Measurements from ENCODE around the gene IFIT5. TPM values are rescaled to one million over a fixed set of nuclear protein-coding genes. Genes with fewer than 3 reads are reported as not detected.
A peak's percentile ranks its signal among the peaks of the same experiment; 100 is the strongest.

The IFIT5 gene, protein sequence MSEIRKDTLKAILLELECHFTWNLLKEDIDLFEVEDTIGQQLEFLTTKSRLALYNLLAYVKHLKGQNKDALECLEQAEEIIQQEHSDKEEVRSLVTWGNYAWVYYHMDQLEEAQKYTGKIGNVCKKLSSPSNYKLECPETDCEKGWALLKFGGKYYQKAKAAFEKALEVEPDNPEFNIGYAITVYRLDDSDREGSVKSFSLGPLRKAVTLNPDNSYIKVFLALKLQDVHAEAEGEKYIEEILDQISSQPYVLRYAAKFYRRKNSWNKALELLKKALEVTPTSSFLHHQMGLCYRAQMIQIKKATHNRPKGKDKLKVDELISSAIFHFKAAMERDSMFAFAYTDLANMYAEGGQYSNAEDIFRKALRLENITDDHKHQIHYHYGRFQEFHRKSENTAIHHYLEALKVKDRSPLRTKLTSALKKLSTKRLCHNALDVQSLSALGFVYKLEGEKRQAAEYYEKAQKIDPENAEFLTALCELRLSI
- total RNA-seq (2014; rRNA removed; shearing (Covaris generic)): 1.7 and 2.3 TPM in 2 replicates

DNA sequence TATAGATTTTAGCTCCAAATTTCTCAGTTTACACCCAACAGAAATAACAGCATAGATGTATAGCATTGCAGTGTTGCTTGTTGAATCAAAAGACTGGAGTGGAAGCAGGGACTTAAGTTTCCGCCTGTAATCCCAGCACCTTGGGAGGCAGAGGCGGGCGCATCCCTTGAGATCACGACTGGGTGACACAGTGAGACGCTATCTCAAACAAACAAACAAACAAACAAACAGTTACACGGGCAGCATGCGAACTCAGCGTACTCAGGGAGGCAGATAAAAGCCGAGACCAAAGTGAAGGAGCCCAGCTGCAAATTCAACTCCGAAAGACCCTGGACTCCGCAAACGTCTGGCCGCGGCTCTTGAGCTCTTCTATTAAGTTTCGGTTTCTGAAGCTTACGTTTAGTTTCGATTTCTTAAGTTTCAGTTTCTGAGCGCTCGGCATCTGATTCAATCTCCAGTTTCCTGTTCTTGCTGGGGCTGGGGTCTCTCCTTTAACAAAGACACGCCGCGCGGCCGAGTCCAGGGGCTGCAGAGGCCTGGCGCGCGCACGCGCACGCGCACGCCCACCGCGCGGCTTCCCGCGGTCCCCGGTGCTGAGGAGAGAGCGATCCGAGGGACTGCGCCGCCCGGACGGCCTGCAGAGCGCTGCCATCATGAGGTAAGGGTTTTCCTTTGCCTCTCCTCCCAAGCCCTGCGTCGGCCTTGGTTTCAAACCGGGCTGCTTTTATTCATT, at the start of gene IFIT5:
Gene IFIT5 (plus strand): TSS at position 423 of the 733 bp plus-strand sequence. CDS start 231 bp downstream, at position 654.
- peak; percentile 86 for DNase-seq
- peak within 1 kb of the TSS; percentile 75 for H3K4me3 ChIP-seq (ENCODE audit: insufficient read depth, low read depth, low read length)
- H3K27me3 ChIP-seq (ENCODE audit: control insufficient read depth, insufficient read depth, low read length): peaks cover 13% of the 10 kb centered on the region
- H3K36me3 ChIP-seq (replicated peaks; ENCODE audit: control insufficient read depth, insufficient read depth, low read length): no peaks in the 10 kb centered on the region

DNA sequence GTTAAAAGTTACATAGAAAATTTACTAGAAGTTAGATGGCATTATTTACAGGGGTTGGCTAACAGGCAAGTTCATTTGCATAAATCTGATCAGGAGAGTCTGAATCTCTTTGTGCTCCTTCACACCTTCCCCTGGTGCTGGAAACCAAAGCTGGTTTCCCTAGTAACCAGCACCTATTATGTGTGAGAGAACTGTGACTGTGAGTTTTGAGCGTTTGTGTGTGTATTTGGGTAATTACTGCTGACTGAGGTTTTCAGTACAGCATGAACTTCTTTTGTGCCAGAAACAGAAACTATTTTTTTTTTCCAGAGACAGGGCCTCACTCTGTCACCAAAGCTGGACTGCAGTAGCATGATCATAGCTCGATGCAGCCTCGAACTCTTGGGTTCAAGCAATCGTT, 46.8 kb upstream of the IFIT5 start:
- H3K27me3 ChIP-seq (ENCODE audit: control insufficient read depth, insufficient read depth, low read length): no peaks in the 10 kb centered on the region
- H3K36me3 ChIP-seq (replicated peaks; ENCODE audit: control insufficient read depth, insufficient read depth, low read length): no peaks in the 10 kb centered on the region
- no peak for DNase-seq
- H3K4me3 ChIP-seq (ENCODE audit: insufficient read depth, low read depth, low read length): no peak overlapping the region

DNA sequence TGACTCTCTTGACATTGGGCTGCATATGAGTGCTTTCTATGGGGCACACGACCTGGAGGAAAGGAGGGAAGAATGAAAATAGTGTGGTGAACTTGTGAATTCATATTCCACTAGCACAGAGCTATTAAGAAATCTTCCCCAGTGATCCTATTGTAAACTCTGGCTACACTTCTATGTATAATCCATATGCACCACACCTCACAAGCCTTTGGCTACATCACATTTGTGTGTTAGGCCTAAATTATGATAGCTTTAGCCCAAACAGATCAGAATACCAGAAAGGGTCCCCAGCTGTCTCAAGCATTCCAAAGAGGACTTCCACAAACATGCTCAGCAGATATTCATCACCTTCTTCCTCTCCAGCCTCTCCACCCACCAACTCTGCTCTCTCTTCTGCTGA, 46.2 kb upstream of the IFIT5 start:
- H3K27me3 ChIP-seq (ENCODE audit: control insufficient read depth, insufficient read depth, low read length): no peaks in the 10 kb centered on the region
- no peak for DNase-seq
- no peak overlapping the region for H3K4me3 ChIP-seq (ENCODE audit: insufficient read depth, low read depth, low read length)
- no peaks in the 10 kb centered on the region for H3K36me3 ChIP-seq (replicated peaks; ENCODE audit: control insufficient read depth, insufficient read depth, low read length)

DNA sequence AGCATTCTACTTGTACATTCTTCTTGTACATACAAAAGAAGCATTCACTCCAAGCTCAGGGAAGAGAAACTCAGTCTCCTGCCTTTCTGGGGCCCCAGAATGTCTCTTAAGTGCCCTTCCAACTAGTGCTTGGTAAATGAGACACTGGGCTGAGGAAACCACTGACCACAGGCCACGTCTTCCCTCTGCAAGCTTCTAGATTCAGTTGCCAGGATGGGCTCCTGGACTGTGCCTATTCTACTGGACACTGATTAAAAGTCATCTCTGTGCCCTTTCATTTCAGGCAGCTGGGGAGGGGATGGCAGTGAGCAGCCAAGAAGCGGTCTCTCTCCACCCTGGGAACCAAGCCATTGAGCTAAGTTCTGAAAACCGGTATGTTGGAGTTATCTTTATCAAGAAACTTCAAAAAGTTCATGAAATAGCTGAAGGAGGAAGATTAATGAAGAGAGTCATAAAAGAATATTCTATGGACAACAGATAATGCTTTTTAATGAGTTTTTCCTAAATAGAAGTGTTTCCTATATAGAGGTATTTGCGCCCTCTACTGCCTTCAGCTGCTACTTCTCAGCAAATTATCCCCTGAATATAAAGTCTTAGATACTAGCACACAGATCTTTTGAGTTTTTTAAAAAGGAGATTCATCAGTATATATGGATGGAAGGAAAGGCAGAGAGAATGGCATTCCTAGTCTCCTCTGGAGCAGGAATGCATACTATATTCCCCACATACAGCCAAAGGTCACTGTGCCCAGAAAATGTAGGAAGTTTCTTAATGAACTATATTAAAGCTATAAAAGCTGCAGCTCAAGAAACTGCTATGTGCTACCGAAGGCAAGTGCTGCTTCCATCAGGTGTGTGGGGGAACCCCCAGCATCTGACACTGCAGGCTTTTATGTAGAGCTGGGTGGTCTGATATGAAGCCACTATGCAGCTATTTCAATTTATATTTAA, 44.9 kb upstream of the IFIT5 start:
- no peaks in the 10 kb centered on the region for H3K36me3 ChIP-seq (replicated peaks; ENCODE audit: control insufficient read depth, insufficient read depth, low read length)
- peak; percentile 36 for DNase-seq
- H3K27me3 ChIP-seq (ENCODE audit: control insufficient read depth, insufficient read depth, low read length): no peaks in the 10 kb centered on the region
- no peak overlapping the region for H3K4me3 ChIP-seq (ENCODE audit: insufficient read depth, low read depth, low read length)

DNA sequence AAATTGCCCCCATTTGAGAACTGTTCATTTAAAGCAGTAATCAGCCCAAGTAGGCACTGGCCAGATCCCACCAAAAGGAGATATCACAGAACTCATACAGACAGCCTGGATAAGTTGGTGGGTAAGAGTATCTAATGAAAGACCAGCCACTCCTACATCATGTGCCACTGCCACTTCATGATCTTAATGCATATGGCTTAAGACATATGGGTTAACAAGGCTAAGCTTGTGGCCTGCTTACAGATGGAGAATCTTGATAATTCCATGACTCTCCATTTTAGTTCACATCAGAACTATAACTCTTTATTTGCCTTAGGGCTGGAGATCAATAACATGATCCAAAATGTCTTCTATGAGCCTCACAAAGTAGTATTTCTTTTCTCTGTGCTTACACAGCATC, 43.3 kb upstream of the IFIT5 start:
- Histone ChIP-seq H3K27me3 (ENCODE audit: control insufficient read depth, insufficient read depth, low read length) (no peaks in the 10 kb centered on the region), H3K36me3 (replicated peaks; ENCODE audit: control insufficient read depth, insufficient read depth, low read length) (no peaks in the 10 kb centered on the region), H3K4me3 (ENCODE audit: insufficient read depth, low read depth, low read length) (no peak overlapping the region)
- no peak for DNase-seq

DNA sequence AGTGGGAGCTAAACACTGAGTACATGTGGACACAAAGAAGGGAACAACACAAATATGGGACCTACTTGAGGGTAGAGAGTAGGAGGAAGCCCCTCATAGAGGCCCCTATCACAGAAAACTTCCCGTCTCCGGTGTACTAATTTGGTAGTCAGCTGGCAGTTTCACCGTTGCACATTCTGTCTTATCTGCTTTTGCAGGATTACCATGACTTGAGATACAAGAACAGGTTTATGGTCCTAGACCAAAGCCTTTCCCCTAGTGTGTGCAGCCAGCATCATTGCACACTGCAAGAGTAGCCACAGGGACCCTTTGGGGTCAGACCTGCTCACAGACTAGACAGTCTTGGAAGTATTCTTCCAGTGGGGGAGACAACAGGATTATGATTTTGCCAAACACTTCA, 42.4 kb upstream of the IFIT5 start:
- DNase-seq: no peak
- H3K27me3 ChIP-seq (ENCODE audit: control insufficient read depth, insufficient read depth, low read length): no peaks in the 10 kb centered on the region
- no peaks in the 10 kb centered on the region for H3K36me3 ChIP-seq (replicated peaks; ENCODE audit: control insufficient read depth, insufficient read depth, low read length)
- no peak overlapping the region for H3K4me3 ChIP-seq (ENCODE audit: insufficient read depth, low read depth, low read length)

DNA sequence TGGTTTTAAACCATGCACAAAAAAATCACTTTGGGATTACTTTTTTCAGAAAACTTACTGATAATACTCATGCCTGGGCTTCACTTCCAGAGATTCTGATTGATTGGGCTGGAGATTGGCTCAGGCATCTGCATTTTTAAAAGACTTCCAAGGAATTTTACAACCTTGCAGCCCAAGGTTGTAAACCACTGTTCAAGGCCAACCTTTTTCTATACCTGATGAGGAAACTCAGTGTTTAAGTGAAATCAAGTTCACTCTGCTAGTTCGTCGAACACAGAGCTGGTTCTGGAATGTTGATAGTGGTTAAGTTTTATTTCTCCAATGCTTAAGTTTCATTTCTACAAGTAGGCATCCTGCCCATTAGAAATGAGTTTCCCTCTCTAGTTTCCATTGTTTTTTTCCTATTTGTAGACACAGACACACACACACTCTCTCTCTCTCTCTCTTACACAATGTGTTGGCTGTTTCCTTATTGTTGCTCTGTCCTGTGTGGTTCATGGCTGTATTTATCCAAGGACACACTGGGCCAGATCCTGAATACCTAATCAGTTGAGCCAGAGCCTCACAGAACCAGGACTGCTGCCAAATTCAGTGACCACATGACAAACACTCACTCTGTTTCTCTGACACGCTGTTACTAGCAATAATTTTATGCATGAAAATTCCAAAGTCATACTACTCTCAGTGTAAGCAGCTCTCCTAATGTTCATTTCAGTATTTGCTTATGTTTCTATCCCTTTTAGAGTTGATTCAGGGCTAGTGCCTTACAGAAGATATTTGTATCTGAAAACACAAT, 40.3 kb upstream of the IFIT5 start:
- Histone ChIP-seq H3K4me3 (ENCODE audit: insufficient read depth, low read depth, low read length) (no peak overlapping the region), H3K36me3 (replicated peaks; ENCODE audit: control insufficient read depth, insufficient read depth, low read length) (no peaks in the 10 kb centered on the region)
- DNase-seq: no peak

DNA sequence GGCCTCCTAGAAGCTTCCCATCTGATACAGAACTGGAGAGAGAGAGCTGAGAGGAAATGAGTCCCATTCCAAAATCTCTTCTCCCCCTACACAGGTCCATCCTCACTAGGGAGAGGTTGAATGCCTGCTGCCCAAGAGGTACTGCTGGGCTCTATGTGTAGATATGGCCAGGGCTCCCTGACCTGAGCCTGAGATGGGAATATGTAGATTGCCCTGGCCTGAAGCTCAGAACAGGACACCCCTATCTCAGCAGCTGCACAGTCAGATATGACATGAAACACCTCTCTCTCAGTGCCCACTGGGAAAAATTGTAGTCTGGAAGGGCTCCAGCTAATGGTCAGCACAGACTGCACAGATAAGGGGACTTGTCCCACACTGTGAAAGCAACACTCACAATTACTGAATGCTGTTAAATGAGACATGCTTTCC, 39.6 kb upstream of the IFIT5 start:
- Histone ChIP-seq H3K4me3 (ENCODE audit: insufficient read depth, low read depth, low read length) (no peak overlapping the region), H3K27me3 (ENCODE audit: control insufficient read depth, insufficient read depth, low read length) (no peaks in the 10 kb centered on the region), H3K36me3 (replicated peaks; ENCODE audit: control insufficient read depth, insufficient read depth, low read length) (no peaks in the 10 kb centered on the region)
- no peak for DNase-seq

More for the DNA sequence above, 40.3 kb upstream of the IFIT5 start:
- H3K27me3 ChIP-seq (ENCODE audit: control insufficient read depth, insufficient read depth, low read length): no peaks in the 10 kb centered on the region

DNA sequence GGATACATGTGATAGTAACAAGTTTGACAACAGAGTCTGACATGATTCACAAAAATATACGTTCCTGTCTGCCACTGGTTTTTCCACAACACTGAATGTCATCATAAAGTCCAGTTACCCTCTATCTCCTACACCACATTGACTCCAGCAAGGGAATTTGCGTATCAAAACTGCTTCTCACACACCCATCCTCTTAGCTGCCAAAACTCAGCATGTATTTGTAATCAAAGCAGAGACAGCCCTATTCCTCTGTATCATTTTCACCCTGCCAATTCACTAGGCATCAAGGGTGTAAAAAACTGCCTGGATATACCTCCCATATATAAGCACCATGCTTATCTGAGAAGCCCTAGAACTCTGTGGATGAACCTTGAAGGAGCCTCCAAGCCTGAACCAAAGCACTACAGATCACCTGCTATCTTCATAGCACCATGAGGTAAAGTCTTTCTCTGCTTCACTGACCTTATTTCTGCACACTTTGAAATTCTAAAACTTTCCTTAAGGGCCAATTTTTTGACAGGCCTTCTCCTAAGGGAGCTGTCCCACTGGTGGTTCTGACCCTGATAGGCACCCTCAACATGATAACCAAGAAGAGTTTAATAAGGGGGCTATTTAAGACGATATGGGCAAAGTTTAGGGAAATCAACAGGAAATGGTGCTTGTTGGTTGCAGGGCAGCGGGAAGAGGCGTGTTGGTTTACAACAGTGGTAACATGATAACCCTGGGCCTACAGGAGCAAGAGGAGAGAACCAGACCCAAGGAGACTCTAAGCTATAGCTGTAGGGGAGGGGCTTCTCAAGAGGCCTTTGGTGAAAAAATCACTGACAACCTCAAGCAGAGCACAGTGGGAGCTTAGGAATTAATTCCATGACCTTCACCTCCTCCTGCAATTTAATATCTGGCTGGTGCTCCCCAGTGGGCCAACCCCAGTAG, 36.4 kb upstream of the IFIT5 start, which contains the start of gene IFIT1B:
Gene IFIT1B (plus strand): TSS at position 352 of the 933 bp plus-strand sequence. CDS start 80 bp downstream, at position 432.
- H3K4me3 ChIP-seq (ENCODE audit: insufficient read depth, low read depth, low read length): no peak within 1 kb of the TSS
- H3K36me3 ChIP-seq (replicated peaks; ENCODE audit: control insufficient read depth, insufficient read depth, low read length): no peaks in the 10 kb centered on the region
- peak; percentile 35 for DNase-seq
- H3K27me3 ChIP-seq (ENCODE audit: control insufficient read depth, insufficient read depth, low read length): no peaks in the 10 kb centered on the region

DNA sequence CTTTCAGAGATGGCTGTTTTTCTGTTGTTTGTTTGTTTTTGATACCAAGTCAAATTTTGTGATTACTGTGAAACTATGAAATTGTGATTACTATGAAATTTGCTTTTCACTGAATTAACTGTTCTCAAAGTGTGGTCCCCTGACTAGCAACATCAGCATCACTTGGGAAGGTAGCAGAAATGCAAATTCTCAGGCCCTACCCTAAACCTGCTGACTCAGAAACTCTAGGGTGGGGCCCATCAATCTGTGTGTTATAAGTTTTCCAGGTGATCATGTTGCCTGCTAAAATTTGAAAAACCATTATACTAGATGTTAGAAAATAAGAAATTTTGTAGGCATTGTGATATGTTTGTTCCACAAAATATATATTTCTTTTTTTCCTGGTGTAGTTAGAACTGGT, 35.3 kb upstream of the IFIT5 start:
- no peaks in the 10 kb centered on the region for H3K36me3 ChIP-seq (replicated peaks; ENCODE audit: control insufficient read depth, insufficient read depth, low read length)
- no peaks in the 10 kb centered on the region for H3K27me3 ChIP-seq (ENCODE audit: control insufficient read depth, insufficient read depth, low read length)
- no peak overlapping the region for H3K4me3 ChIP-seq (ENCODE audit: insufficient read depth, low read depth, low read length)
- DNase-seq: no peak

DNA sequence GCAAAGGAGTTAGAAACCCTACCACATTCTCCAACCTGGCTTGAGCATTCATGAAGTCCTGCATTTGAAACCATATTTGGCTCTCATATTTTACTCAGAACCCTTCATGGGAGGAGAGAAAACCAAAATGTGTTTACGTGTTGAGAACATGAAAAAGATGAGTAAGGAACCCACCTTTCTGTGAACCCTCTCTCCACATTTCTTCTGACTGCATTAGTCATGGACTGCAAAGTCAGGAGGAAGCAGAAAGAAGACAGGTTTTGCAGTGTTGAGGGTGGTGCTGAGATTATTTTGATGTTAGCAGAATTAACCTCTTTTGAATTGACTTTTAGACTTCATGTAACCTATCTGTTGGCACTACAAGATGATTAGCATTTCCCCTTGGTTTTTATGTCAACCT, 31.6 kb upstream of the IFIT5 start:
- Histone ChIP-seq H3K4me3 (ENCODE audit: insufficient read depth, low read depth, low read length) (no peak overlapping the region), H3K36me3 (replicated peaks; ENCODE audit: control insufficient read depth, insufficient read depth, low read length) (no peaks in the 10 kb centered on the region), H3K27me3 (ENCODE audit: control insufficient read depth, insufficient read depth, low read length) (no peaks in the 10 kb centered on the region)
- DNase-seq: no peak

DNA sequence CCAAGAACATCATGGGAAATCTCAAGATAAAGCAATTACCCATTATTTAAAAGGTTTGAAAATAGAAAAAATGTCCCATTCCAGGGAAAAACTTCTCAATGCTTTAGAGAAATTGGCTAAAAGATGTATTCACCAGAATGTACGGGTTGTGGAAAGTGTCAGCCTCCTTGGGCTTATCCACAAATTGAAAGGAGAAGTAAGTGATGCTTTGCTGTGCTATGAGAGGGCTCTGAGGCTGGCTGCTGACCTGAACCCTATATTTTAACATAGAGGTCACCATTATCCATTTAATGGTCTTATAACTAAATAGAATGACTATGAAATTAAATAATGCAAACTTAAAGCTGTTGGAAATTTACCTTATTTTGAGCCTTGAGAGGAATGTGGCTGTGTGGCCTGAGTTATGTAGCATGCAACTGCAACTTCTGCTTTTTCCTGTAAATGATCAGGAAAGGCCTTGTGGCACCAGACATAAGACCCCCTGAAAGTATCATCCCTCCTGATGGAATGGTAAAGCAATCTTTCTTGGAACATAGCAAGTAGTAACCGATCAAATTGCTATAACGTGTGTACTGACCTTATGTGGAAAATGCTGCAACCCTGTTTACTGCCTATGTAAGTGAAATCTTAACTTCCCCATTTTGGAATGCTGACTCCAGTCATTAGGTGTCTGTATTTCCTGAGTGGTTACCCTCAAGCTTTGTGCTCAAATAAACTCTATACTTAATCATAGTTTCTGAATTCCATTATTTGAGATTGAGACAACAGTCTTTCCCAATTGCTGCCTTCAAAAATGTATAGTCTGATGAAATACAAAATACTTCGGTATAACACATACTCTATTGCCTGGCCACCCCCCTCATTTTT, 29.7 kb upstream of the IFIT5 start:
- Histone ChIP-seq H3K27me3 (ENCODE audit: control insufficient read depth, insufficient read depth, low read length) (no peaks in the 10 kb centered on the region), H3K4me3 (ENCODE audit: insufficient read depth, low read depth, low read length) (no peak overlapping the region), H3K36me3 (replicated peaks; ENCODE audit: control insufficient read depth, insufficient read depth, low read length) (no peaks in the 10 kb centered on the region)
- DNase-seq: no peak
